Vagina (tissue), 2 donors: Measurements from ENCODE around the gene BRK1. TPM values are rescaled to one million over a fixed set of nuclear protein-coding genes. Genes with fewer than 3 reads are reported as not detected.
"Not testable (repeated sequence)": the region's sequence is repeated elsewhere in the genome, so short reads cannot be mapped to it uniquely, and the experiment has no call there.

Source experiments
- DNase-seq, 2 donors: peaks; one replicate each; pipeline ENCODE4 v3.0.0-alpha.2; 2017; ENCODE audit errors: extremely low spot score in 2 of 2
- H3K27ac ChIP-seq: fragments of 200-600 bp; sonication (generic); one replicate; pipeline ENCODE4 v1.5.1; 2019
- H3K27me3 ChIP-seq: fragments of 200-600 bp; sonication (generic); one replicate; pipeline ENCODE4 v1.5.1; 2019
- H3K36me3 ChIP-seq, 2 donors: fragments of 200-600 bp; sonication (generic); one replicate each; pipeline ENCODE4 v1.5.1; 2017 to 2019
- H3K4me1 ChIP-seq: fragments of 200-600 bp; sonication (generic); one replicate; pipeline ENCODE4 v1.5.1; 2019
- H3K4me3 ChIP-seq, 2 donors: fragments of 200-600 bp; sonication (generic); 1 replicate in 1 of 2; 2 replicates in 1 of 2; pipeline ENCODE4 v1.5.1; 2016 to 2019
- H3K9me3 ChIP-seq: fragments of 200-600 bp; sonication (generic); one replicate; pipeline ENCODE4 v1.5.1; 2019
- POLR2A ChIP-seq, 2 donors: fragments of 450-650 bp; IDR thresholded peaks; one replicate each; pipeline ENCODE4 v1.6.1; 2017; ENCODE audit warnings: antibody characterized with exemption in 2 of 2, mild to moderate bottlenecking in 2 of 2, moderate library complexity in 2 of 2
- POLR2AphosphoS5 ChIP-seq, 2 donors: sonication (generic); formaldehyde crosslinking; IDR thresholded peaks; one replicate each; pipeline ENCODE4 v1.9.0; 2017; ENCODE audit warnings: antibody characterized with exemption in 2 of 2, mild to moderate bottlenecking in 2 of 2, low read depth in 1 of 2; ENCODE audit not compliant: insufficient read depth in 1 of 2
- intact Hi-C: fragments of 100-400 bp; cut with DNase I; formaldehyde crosslinking; loops from one replicate; pipeline ENCODE4 v1.15.1; 2023
- total RNA-seq: library from RNA; depleted of rRNA; stranded (reverse); fragments of >200 nt; gene quantifications from one replicate; pipeline ENCODE4 v1.2.3, GENCODE V29; 2016
- TF ChIP-seq, protein P1 (sequence below), 3 experiments: fragments of 450-650 bp in 2 of 3; fragments of 200-600 bp in 1 of 3; sonication (generic) in 1 of 3; IDR thresholded peaks; one replicate each; pipeline ENCODE4 v1.5.1; 2017 to 2019; ENCODE audit warnings: antibody characterized with exemption in 3 of 3, mild to moderate bottlenecking in 2 of 3, moderate library complexity in 2 of 3

The BRK1 gene
- 94.5 TPM for total RNA-seq

DNA sequence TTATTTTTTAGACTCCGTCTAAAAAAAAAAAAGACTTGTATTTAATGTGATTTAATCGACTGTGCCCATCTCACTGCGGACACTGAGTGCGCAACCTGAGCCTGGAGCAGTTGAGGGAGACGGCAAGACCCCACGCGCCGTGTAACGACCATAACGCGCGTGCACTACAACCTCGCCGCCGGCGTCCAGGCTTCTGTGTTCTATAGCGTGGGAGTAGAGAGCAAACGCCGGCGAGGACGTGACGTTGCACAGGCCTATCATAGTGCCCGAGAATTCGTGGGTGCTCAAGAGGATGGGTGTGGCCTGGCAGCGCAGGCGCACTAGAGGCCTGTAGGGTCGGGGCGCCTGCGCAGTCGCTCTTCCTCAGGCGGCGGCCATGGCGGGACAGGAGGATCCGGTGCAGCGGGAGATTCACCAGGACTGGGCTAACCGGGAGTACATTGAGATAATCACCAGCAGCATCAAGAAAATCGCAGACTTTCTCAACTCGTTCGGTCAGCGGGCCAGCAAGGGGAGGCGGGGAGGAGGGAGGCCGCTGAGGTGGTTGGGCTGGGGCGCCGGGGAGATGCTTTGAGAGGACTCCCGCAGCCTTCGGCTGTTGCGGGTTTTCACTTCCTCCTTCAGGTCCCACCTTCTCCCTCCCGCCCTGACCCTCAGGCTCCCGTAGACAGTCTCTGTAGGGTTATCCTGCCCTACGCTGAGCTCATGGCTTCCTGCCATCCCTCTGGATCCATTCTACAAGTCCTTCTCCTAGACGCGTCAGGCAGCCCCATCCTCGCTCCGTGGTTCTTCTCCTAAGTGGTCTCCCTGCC is at the start of gene BRK1:
Gene BRK1, plus strand, starts transcription at position 350 of the 812 bp plus-strand sequence. Its CDS starts 27 bp downstream, at position 377.
- TF ChIP-seq POLR2AphosphoS5 (IDR thresholded peaks at IDR 0.05; ENCODE audit: insufficient read depth in 1 of 2, low read depth in 1 of 2): peak; percentile 95 to 97
- peak in 1 of 2 donors; percentile 55 for TF ChIP-seq POLR2A (IDR thresholded peaks at IDR 0.05)
- TF ChIP-seq, protein P1, sequence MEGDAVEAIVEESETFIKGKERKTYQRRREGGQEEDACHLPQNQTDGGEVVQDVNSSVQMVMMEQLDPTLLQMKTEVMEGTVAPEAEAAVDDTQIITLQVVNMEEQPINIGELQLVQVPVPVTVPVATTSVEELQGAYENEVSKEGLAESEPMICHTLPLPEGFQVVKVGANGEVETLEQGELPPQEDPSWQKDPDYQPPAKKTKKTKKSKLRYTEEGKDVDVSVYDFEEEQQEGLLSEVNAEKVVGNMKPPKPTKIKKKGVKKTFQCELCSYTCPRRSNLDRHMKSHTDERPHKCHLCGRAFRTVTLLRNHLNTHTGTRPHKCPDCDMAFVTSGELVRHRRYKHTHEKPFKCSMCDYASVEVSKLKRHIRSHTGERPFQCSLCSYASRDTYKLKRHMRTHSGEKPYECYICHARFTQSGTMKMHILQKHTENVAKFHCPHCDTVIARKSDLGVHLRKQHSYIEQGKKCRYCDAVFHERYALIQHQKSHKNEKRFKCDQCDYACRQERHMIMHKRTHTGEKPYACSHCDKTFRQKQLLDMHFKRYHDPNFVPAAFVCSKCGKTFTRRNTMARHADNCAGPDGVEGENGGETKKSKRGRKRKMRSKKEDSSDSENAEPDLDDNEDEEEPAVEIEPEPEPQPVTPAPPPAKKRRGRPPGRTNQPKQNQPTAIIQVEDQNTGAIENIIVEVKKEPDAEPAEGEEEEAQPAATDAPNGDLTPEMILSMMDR (IDR thresholded peaks at IDR 0.05): no peak
- intact Hi-C loops: loop anchor here (10.0 kb wide), 1 partner anchor 91 kb away; the partner anchor contains the start of gene FANCD2
- H3K27me3 ChIP-seq: no peaks in the 10 kb centered on the region
- H3K4me1 ChIP-seq: peaks cover 33% of the 10 kb centered on the region
- peak within 1 kb of the TSS; percentile 76 to 94 for H3K4me3 ChIP-seq
- DNase-seq: peak in 1 of 2 donors; percentile 95
- no peaks in the 10 kb centered on the region for H3K36me3 ChIP-seq
- no peaks in the 10 kb centered on the region for H3K9me3 ChIP-seq
- peak within 1 kb of the TSS; percentile 80 for H3K27ac ChIP-seq

DNA sequence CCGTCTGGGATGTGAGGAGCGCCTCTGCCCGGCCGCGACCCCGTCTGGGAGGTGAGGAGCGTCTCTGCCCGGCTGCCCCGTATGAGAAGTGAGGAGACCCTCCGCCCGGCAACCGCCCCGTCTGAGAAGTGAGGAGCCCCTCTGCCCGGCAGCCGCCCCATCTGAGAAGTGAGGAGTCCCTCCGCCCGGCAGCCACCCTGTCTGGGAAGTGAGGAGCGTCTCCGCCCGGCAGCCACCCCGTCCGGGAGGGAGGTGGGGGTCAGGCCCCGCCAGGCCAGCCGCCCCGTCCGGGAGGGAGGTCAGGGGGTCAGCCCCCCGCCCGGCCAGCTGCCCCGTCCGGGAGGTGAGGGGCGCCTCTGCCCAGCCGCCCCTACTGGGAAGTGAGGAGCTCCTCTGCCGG is 45.4 kb upstream of the BRK1 start:
- intact Hi-C loops, H3K4me1 ChIP-seq, H3K27me3 ChIP-seq, H3K36me3 ChIP-seq, H3K4me3 ChIP-seq, H3K27ac ChIP-seq, H3K9me3 ChIP-seq, DNase-seq: not testable (repeated sequence)

DNA sequence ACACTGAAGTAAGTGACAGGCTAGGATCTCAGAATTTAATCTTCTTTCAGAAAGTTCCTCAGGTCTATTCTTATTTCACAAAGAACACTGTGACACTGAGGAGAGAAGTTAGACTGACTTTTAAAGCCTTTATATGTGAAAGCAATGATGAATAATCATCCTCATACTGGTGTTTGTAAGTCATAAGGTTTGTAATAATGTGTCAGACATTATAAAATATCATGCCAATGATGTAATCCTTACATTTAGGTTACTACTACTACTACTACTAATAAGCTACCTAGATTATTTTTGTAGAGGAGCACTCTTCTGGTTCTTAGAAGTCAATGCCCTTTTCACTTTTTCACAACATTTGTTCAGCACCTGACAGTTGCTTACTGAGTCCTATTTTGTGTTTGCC is 40.8 kb upstream of the BRK1 start:
- intact Hi-C loops: no loop called here
- Histone ChIP-seq H3K27me3 (no peaks in the 10 kb centered on the region), H3K4me3 (no peak overlapping the region), H3K27ac (no peak overlapping the region), H3K4me1 (no peaks in the 10 kb centered on the region), H3K9me3 (no peaks in the 10 kb centered on the region), H3K36me3 (no peaks in the 10 kb centered on the region)
- TF ChIP-seq, protein P1 (IDR thresholded peaks at IDR 0.05): no peak
- TF ChIP-seq POLR2AphosphoS5 (IDR thresholded peaks at IDR 0.05; ENCODE audit: insufficient read depth in 1 of 2, low read depth in 1 of 2) (no peak), POLR2A (IDR thresholded peaks at IDR 0.05) (no peak)
- no peak for DNase-seq

DNA sequence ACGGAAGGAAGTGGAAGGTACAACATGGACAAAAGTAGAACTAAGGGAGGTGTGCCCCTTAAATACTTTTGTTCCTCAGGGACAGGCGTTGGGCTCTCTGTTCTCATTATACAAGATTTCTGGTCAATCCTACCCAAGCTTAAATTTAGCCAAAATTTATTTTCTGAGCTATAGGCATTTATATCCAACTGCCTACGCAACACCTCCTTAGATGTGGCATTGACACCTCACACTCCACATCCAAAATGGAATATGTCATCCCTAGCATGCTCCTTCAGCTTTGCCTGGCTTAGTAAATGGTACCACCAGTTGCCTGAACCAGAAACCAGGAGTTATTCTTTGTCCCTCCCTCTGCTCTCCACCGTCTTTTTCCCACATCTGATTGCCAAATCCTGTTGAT is 33.6 kb upstream of the BRK1 start:
- DNase-seq: no peak
- Histone ChIP-seq H3K9me3 (no peaks in the 10 kb centered on the region), H3K27ac (no peak overlapping the region), H3K27me3 (no peaks in the 10 kb centered on the region), H3K4me3 (no peak overlapping the region), H3K36me3 (no peaks in the 10 kb centered on the region), H3K4me1 (no peaks in the 10 kb centered on the region)
- intact Hi-C loops: no loop called here
- TF ChIP-seq POLR2AphosphoS5 (IDR thresholded peaks at IDR 0.05; ENCODE audit: insufficient read depth in 1 of 2, low read depth in 1 of 2): no peak
- TF ChIP-seq, protein P1 (IDR thresholded peaks at IDR 0.05): no peak
- TF ChIP-seq POLR2A (IDR thresholded peaks at IDR 0.05): no peak

DNA sequence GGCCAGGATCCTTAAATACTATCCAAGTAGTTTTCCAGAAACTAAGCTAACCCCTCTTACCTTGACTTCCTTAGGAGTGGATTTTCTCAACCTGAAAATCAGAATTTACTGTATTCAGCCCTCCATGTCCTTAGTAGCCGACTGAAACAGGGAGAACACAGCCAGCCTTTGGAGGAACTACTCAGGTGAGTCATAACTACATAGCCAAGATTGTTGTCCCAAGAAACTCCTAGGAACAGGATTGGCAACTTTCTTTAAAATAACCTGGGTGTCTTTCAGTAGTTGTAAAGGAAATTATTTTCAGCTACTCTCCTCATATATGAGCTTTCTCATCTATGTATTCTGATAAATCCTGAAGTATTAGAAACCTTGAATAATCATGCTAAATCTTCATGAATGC is 29.7 kb upstream of the BRK1 start:
- Histone ChIP-seq H3K4me3 (no peak overlapping the region), H3K4me1 (no peaks in the 10 kb centered on the region), H3K9me3 (no peaks in the 10 kb centered on the region), H3K36me3 (no peaks in the 10 kb centered on the region), H3K27me3 (no peaks in the 10 kb centered on the region), H3K27ac (no peak overlapping the region)
- no peak for DNase-seq
- intact Hi-C loops: no loop called here
- TF ChIP-seq POLR2AphosphoS5 (IDR thresholded peaks at IDR 0.05; ENCODE audit: insufficient read depth in 1 of 2, low read depth in 1 of 2) (peak in 1 of 2 donors; percentile 46), POLR2A (IDR thresholded peaks at IDR 0.05) (no peak)
- TF ChIP-seq, protein P1 (IDR thresholded peaks at IDR 0.05): no peak
